ENCODE measurements around the gene SSTR4. TPM values are rescaled to one million over a fixed set of nuclear protein-coding genes. Genes with fewer than 3 reads are reported as not detected.

The SSTR4 gene
- total RNA-seq, 2 donors from 2014 or later: not detected

DNA sequence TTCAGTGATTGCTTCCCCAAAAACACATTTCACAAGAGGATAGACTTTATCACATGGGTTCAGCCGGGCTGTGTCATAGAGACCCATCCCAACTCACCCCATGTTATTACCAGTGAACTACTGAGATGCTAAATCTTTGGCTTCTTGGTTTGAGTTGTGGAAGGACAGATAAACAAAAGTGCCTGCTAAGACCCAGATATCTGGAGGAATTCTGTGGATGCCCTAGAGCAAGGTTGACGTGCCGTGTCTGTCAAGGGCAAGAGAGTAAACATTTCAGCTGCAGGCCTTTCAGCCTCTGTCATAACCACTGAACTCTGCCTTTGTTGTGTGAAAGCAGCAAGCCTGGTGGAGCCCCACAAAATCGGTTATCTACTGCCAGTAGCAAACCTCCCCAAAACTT, 25.5 kb downstream of the SSTR4 start:
- Histone ChIP-seq H3K9me3 (no peaks in the 10 kb centered on the region), H3K27me3 (no peaks in the 10 kb centered on the region), H3K4me1 (no peaks in the 10 kb centered on the region), H3K27ac (no peak overlapping the region), H3K4me3 (no peak overlapping the region), H3K36me3 (no peaks in the 10 kb centered on the region), H3K9ac (ENCODE audit: low read depth in 2 of 2, low read length in 2 of 2) (no peak overlapping the region)
- TF ChIP-seq, protein P1, sequence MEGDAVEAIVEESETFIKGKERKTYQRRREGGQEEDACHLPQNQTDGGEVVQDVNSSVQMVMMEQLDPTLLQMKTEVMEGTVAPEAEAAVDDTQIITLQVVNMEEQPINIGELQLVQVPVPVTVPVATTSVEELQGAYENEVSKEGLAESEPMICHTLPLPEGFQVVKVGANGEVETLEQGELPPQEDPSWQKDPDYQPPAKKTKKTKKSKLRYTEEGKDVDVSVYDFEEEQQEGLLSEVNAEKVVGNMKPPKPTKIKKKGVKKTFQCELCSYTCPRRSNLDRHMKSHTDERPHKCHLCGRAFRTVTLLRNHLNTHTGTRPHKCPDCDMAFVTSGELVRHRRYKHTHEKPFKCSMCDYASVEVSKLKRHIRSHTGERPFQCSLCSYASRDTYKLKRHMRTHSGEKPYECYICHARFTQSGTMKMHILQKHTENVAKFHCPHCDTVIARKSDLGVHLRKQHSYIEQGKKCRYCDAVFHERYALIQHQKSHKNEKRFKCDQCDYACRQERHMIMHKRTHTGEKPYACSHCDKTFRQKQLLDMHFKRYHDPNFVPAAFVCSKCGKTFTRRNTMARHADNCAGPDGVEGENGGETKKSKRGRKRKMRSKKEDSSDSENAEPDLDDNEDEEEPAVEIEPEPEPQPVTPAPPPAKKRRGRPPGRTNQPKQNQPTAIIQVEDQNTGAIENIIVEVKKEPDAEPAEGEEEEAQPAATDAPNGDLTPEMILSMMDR (IDR thresholded peaks at IDR 0.05): no peak
- intact Hi-C loops (cut with DNase I): no loop called here
- DNase-seq: no peak

DNA sequence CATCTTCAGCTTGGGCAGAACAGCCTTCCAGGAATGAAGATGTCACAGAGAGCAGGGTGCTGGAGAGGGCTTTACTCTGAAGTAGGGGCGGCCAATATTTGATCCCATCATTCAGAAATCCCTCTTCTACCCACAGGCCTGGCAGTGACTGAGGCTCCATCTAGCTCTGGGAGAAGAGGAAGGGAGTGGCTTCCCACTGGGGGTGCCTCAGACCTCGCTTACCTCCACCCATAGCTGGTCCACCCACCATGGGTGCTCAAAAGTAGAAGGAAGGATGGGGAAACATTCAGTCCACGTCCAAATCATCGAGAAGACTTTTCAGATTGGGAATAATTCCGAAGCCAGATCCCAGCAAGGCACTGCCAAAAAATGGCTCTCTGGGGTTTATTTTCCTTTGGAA, 26.1 kb downstream of the SSTR4 start:
- Histone ChIP-seq H3K4me3 (no peak overlapping the region), H3K27me3 (no peaks in the 10 kb centered on the region), H3K9me3 (no peaks in the 10 kb centered on the region), H3K9ac (ENCODE audit: low read depth in 2 of 2, low read length in 2 of 2) (no peak overlapping the region), H3K27ac (peak overlapping the region; percentile 35), H3K4me1 (no peaks in the 10 kb centered on the region), H3K36me3 (no peaks in the 10 kb centered on the region)
- intact Hi-C loops (cut with DNase I): no loop called here
- no peak for DNase-seq
- TF ChIP-seq, protein P1 (IDR thresholded peaks at IDR 0.05): no peak

DNA sequence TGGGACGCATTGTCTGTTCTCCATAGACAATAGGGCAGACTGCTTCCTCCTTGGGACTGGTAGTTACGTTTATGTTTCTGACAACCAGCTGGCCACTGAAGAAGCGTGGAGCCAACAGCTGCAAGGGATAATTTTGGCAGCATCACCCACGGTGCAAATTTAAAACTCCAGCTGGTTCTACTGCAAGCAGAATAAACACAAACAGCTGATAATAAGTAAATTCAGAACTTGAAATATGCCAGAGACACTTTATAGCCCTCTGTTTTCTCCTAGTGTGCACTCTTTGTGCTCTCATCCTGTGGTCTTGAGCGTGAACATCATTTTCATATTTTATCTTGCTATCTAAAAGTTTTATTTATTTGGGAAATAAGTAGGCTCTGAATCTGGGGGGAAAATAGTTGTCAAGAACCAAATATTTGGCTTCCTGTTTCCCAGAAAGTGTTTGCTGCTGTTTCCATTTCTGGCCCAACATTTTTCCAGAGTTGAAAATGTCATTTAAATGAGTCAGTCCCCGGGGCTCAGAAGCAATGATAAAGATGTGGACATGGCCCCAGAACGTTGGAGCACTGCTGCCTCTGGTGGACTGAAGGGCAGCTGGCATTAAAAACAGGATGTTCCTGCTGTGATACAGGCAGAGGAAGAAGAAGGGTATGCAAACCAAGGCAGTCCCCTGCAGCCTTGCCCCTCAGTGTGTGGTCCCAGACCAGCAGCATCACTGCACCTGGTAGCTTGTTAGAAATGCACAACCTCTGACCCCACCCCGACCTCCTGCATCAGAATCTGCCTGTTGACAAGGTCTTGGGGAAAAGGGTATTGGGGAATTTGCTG, 26.8 kb downstream of the SSTR4 start:
- H3K9ac ChIP-seq (ENCODE audit: low read depth in 2 of 2, low read length in 2 of 2): no peak overlapping the region
- TF ChIP-seq, protein P1 (IDR thresholded peaks at IDR 0.05): no peak
- peak overlapping the region; percentile 35 for H3K27ac ChIP-seq
- intact Hi-C loops (cut with DNase I): no loop called here
- no peaks in the 10 kb centered on the region for H3K4me1 ChIP-seq
- no peaks in the 10 kb centered on the region for H3K9me3 ChIP-seq
- DNase-seq: no peak
- no peaks in the 10 kb centered on the region for H3K36me3 ChIP-seq
- no peak overlapping the region for H3K4me3 ChIP-seq
- no peaks in the 10 kb centered on the region for H3K27me3 ChIP-seq

DNA sequence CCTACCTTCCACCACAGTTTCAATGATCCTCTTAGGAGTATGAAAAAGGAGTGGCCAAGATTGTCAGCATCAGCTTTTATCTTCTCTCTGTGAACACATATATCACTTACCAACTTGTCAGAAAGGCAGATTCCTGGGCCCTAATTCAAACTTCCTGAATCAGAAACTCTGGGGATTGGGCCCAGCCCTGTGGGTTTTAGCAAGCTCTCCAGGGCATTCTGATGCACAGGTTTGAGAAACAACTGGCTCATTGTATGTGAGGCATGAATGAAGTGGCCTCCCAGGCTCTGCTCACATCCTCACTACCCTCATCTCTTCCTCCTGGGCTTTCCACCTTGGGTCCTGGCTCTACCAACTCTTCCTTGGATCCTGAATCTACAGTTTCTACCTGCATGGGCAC, 27.5 kb downstream of the SSTR4 start:
- intact Hi-C loops (cut with DNase I): no loop called here
- Histone ChIP-seq H3K27ac (no peak overlapping the region), H3K9ac (ENCODE audit: low read depth in 2 of 2, low read length in 2 of 2) (no peak overlapping the region), H3K4me3 (no peak overlapping the region), H3K36me3 (no peaks in the 10 kb centered on the region), H3K4me1 (no peaks in the 10 kb centered on the region), H3K9me3 (no peaks in the 10 kb centered on the region), H3K27me3 (no peaks in the 10 kb centered on the region)
- DNase-seq: no peak
- TF ChIP-seq, protein P1 (IDR thresholded peaks at IDR 0.05): no peak

DNA sequence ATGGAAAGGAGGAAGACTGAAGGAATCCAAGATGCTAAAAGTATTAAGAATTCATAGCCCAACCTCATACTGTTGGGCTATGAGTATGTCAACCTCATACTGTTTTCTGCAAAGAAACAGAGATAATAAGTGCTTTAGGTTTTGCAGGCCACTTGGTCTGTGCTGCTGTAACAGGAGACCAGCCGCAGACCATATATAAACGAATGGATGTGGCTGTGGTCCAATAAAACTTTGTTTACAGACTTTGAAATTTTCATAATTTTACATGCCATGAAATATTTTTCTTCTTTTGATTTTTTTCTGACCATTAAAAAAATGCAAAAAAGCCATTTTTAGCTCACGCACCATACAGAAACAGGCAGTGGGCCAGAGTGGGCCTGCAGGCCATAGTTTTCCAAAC, 28.1 kb downstream of the SSTR4 start:
- Histone ChIP-seq H3K9me3 (no peaks in the 10 kb centered on the region), H3K36me3 (no peaks in the 10 kb centered on the region), H3K27me3 (no peaks in the 10 kb centered on the region), H3K9ac (ENCODE audit: low read depth in 2 of 2, low read length in 2 of 2) (no peak overlapping the region), H3K4me1 (no peaks in the 10 kb centered on the region), H3K27ac (no peak overlapping the region), H3K4me3 (no peak overlapping the region)
- DNase-seq: no peak
- TF ChIP-seq, protein P1 (IDR thresholded peaks at IDR 0.05): no peak
- intact Hi-C loops (cut with DNase I): no loop called here

Measured in colonic mucosa (tissue), 4 donors.